Pancreas (tissue), 10 donors: ENCODE results near the gene FMNL3. TPM values are rescaled to one million over a fixed set of nuclear protein-coding genes. Genes with fewer than 3 reads are reported as not detected.

Experiments used
- ATAC-seq, 4 donors: fragments of 200-7000 bp; cut with Tn5 transposase; one replicate each; pipeline versions ENCODE4 v1.8.0 to v1.9.1; 2020; ENCODE audit warnings: mild to moderate bottlenecking in 4 of 4, moderate library complexity in 4 of 4
- DNase-seq, 6 donors: peaks; one replicate each; pipeline ENCODE4 v3.0.0-alpha.2; 2020
- FAIRE-seq: peaks from 2 replicates; lab custom pipeline; 2012; peaks lifted over from hg19 to GRCh38; lab: Jason Lieb, UNC
- H3K27ac ChIP-seq, 4 donors: fragments of 200-600 bp; sonication (generic); 1 replicate in 3 of 4; 2 replicates in 1 of 4; pipeline versions ENCODE4 v1.5.0 to v1.8.0; 2020
- H3K27me3 ChIP-seq, 4 donors: fragments of 200-600 bp; one replicate each; pipeline ENCODE4 v1.8.0; 2021
- H3K36me3 ChIP-seq, 3 donors: fragments of 200-600 bp; sonication (generic) in 1 of 3; one replicate each; pipeline versions ENCODE4 v1.5.0 to v1.8.0; 2020 to 2021
- H3K4me1 ChIP-seq, 3 donors: fragments of 200-600 bp; one replicate each; pipeline ENCODE4 v1.8.0; 2021
- H3K4me3 ChIP-seq, 4 donors: fragments of 200-600 bp; sonication (generic) in 2 of 4; one replicate each; pipeline versions ENCODE4 v1.5.0 to v1.8.0; 2020 to 2021
- H3K9me3 ChIP-seq, 4 donors: fragments of 200-600 bp; one replicate each; pipeline ENCODE4 v1.8.0; 2021
- WGBS, 2 donors: extraction: QIAGEN DNeasy Blood & Tissue Kit; methylation state at CpG; one replicate each; pipeline ENCODE4 v1.1.7; 2013; 5-methylcytosine and 5-hydroxymethylcytosine counted together
- intact Hi-C, 3 donors: fragments of 100-400 bp; cut with DNase I; formaldehyde crosslinking; loops; one replicate each; pipeline versions ENCODE4 v1.11.1 to v1.14.2; 2022
- polyA plus RNA-seq, 2 donors: library from polyadenylated mRNA; stranded (reverse); fragments of 200-250 nt; gene quantifications; one replicate each; pipeline ENCODE4 v1.2.3, GENCODE V29; 2013
- total RNA-seq, 6 donors: library from RNA; stranded (reverse); fragmentation: NEBNext Ultra II Directional in 4 of 6; extraction: Animal tissue kit (Norgen Biotek cat#: 25700) in 4 of 6; gene quantifications; one replicate each; pipeline versions ENCODE4 v1.2.1 to v1.2.4, GENCODE V29; 2021 to 2023
- TF ChIP-seq, protein P1 (sequence below), 4 donors: fragments of 200-600 bp; sonication (generic) in 3 of 4; IDR thresholded peaks; one replicate each; pipeline versions ENCODE4 v1.5.0 to v1.8.0; 2021; ENCODE audit warnings: antibody characterized with exemption in 4 of 4
- donor health status: healthy with polysubstance abuse.
- donor health status: DM: no; HTN: no; CAD: no; lungs with moderate emphysema.
- donor health status: DM: no; HTN: no; CAD: no.
- donor health status: control.
- donor health status: control.
- donor health status: Bipolar disorder and iron deficiency.
- donor health status: DM: yes; HTN: yes; CAD: no.
- donor health status: DM: no; HTN: no; CAD: no.
- donor health status: DM: no; HTN: no; CAD: no.
- donor health status: DM: yes; HTN: yes; CAD: no.

FMNL3 gene
- total and polyA plus RNA-seq, 8 donors, result 1.8 to 13.5 (median 3.0) TPM

DNA sequence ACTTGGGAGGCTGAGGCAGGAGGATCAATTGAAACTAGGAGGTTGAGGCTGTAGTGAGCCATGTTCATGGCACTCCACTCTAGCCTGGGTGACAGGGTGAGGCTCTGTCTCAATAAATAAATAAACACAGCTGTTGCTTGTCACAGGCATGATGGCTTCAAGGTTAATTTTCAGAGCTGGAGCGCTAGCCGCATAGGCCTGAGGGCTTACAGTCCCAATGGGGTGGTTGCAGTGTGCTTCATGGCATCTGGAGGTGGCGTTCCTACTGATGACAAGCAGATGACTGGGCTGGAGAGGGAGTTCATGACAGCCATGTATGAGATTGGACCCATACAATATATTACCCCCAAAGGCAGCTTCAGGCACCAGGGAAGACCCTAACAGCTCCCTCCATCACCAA, 1.6 kb upstream of the FMNL3 start:
- ATAC-seq (no peak), FAIRE-seq (no peak), DNase-seq (no peak)
- WGBS, 2 donors, result 45 to 50% methylated on average over 3 of the region's 3 CpGs
- no peaks in the 10 kb centered on the region for H3K4me1 ChIP-seq
- H3K36me3 ChIP-seq, result no peaks in the 10 kb centered on the region
- H3K27ac ChIP-seq, result no peak overlapping the region
- peaks cover 0 to 7% (median 3%) of the 10 kb centered on the region in 4 donors for H3K27me3 ChIP-seq
- TF ChIP-seq, protein P1, sequence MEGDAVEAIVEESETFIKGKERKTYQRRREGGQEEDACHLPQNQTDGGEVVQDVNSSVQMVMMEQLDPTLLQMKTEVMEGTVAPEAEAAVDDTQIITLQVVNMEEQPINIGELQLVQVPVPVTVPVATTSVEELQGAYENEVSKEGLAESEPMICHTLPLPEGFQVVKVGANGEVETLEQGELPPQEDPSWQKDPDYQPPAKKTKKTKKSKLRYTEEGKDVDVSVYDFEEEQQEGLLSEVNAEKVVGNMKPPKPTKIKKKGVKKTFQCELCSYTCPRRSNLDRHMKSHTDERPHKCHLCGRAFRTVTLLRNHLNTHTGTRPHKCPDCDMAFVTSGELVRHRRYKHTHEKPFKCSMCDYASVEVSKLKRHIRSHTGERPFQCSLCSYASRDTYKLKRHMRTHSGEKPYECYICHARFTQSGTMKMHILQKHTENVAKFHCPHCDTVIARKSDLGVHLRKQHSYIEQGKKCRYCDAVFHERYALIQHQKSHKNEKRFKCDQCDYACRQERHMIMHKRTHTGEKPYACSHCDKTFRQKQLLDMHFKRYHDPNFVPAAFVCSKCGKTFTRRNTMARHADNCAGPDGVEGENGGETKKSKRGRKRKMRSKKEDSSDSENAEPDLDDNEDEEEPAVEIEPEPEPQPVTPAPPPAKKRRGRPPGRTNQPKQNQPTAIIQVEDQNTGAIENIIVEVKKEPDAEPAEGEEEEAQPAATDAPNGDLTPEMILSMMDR (IDR thresholded peaks at IDR 0.05), result no peak
- no peaks in the 10 kb centered on the region for H3K9me3 ChIP-seq
- H3K4me3 ChIP-seq, result no peak overlapping the region
- intact Hi-C loops, result loop anchor here (5.0 to 10.0 kb wide), 2 partner anchors 62 to 64 kb away; no protein-coding TSS in a partner anchor

DNA sequence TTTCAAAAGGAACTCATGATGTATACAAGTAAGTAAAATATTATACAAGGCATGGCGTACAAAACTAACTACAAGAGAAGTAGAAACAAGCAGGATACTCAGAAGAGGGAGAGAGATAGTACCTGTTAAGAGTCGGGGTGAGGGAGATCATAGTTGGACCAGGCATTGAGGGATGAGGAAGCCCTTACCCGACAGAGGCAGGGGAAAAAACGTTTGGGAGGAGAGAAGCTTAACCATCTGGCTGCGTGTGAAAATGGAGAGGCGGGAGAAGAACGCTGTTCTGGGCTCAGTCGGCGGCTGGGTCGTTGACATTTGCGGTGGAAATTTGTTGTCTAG, 575 bp upstream of the FMNL3 start:
- ATAC-seq (no peak), FAIRE-seq (no peak), DNase-seq (no peak)
- H3K4me3 ChIP-seq, result peak overlapping the region in 2 of 4 donors; percentile 53 to 86
- WGBS, 2 donors, result 40 to 51% methylated on average over 11 of the region's 11 CpGs
- H3K36me3 ChIP-seq, result no peaks in the 10 kb centered on the region
- TF ChIP-seq, protein P1 (IDR thresholded peaks at IDR 0.05), result peak in 1 of 4 donors; percentile 25
- H3K27ac ChIP-seq, result no peak overlapping the region
- peaks cover 0 to 7% (median 3%) of the 10 kb centered on the region in 4 donors for H3K27me3 ChIP-seq
- H3K9me3 ChIP-seq, result no peaks in the 10 kb centered on the region
- intact Hi-C loops, result loop anchor here (5.0 to 10.0 kb wide), 2 partner anchors 60 to 63 kb away; no protein-coding TSS in a partner anchor
- H3K4me1 ChIP-seq, result no peaks in the 10 kb centered on the region

DNA sequence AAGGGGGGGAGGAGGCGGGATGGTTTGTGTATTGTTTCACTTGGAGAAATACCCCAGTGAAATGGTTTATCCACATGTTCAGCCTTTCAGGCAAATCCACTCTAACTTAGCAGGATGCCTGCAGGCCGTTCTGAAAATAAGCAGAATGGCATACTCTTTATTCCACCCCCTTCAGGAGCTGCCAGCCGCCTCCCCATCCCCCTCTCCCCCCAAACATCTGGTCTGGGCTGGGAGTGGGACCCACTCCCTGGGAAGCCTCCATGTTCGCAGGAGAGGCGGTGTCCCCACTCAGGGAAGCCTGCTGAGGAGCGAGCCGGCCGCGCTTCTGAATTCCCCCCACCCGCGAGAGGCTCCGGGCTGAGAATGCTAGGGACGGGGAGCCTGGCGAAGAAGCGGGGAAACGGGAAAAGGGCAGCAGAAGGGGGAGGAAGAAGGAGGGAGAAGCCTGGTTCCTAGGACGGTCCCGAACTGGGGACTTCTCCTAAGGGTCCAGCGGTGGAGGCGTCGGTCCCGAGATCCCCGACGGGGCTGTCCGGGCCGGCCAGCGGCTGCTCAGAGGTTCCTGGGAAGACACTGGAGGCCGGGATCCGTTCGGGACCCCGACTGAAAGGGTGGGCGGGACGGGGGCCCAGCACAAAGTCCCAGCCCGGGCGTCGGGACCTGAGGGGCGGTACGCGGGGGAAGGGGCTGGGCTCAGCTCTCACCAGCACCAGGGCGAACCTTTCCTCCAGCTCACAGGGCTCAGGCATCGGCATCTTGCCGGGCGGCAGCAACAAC, 666 bp downstream of the FMNL3 start:
- peak overlapping the region; percentile 35 to 86 (median 53) for H3K4me3 ChIP-seq
- 17 to 19% methylated on average over 43 of the region's 43 CpGs for WGBS, 2 donors
- H3K4me1 ChIP-seq, result no peaks in the 10 kb centered on the region

DNA sequence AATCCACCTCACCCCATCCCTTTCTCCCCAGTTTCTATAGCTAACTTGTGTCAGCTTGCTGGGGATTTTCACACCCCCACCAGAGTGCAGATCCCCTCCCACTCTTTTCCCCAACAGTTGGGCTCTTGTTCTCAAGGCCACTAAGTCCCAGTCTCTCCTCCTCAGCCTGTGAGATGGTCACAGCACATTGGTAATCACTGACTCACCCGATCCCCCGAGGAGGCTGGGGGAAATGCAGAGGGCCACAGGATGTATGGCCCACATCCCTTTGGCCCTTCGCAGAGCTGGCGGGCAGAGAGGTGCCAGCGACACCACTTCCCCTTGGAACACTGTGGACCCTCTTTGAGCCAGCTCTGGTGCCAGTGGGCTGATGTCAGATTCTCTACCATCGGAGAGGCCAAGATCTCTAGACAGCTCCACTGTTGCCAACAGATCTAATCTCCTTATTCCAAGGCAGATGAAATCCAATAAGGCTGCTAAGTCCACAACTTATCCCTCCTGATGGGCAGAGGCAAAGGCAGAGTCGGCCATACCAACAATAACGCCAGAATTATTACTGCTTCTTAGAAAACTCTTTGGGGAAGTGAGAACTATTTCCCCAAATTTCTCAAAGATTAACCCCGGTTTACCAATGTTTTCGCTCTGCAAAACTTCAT, 1.6 kb downstream of the FMNL3 start:
- intact Hi-C loops, result loop anchor here (5.0 to 10.0 kb wide), 2 partner anchors 58 to 61 kb away; no protein-coding TSS in a partner anchor
- no peaks in the 10 kb centered on the region for H3K4me1 ChIP-seq

More for the DNA sequence above, 666 bp downstream of the FMNL3 start:
- Histone ChIP-seq H3K36me3 (no peaks in the 10 kb centered on the region), H3K27me3 (peaks cover 0 to 5% (median 2%) of the 10 kb centered on the region in 4 donors), H3K27ac (peak overlapping the region in 3 of 4 donors; percentile 33 to 68 (median 55)), H3K9me3 (no peaks in the 10 kb centered on the region)
- ATAC-seq, result peak in 3 of 4 donors; percentile 1 to 11 (median 4)
- TF ChIP-seq, protein P1 (IDR thresholded peaks at IDR 0.05), result no peak
- DNase-seq, result peak in 5 of 6 donors; percentile 4 to 74 (median 37)
- intact Hi-C loops, result loop anchor here (5.0 to 10.0 kb wide), 2 partner anchors 59 to 62 kb away; no protein-coding TSS in a partner anchor
- no peak for FAIRE-seq

More for the DNA sequence above, 1.6 kb downstream of the FMNL3 start:
- FAIRE-seq (no peak), ATAC-seq (no peak), DNase-seq (peak in 1 of 6 donors; percentile 14)
- WGBS, 2 donors, result 73 to 80% methylated on average over 10 of the region's 10 CpGs
- H3K27ac ChIP-seq, result peak overlapping the region in 1 of 4 donors; percentile 6
- H3K4me3 ChIP-seq, result peak overlapping the region in 1 of 4 donors; percentile 86
- H3K27me3 ChIP-seq, result peaks cover 0 to 5% (median 0%) of the 10 kb centered on the region in 4 donors
- TF ChIP-seq, protein P1 (IDR thresholded peaks at IDR 0.05), result no peak
- no peaks in the 10 kb centered on the region for H3K36me3 ChIP-seq
- no peaks in the 10 kb centered on the region for H3K9me3 ChIP-seq
